Type B pancreatic cell (in vitro differentiated cells): ENCODE data around the gene DCAF15. TPM values are rescaled to one million over a fixed set of nuclear protein-coding genes. Genes with fewer than 3 reads are reported as not detected.
A peak's percentile ranks its signal among the peaks of the same experiment; 100 is the strongest.

Experiments
- DNase-seq: peaks from one replicate; pipeline ENCODE4 v3.0.0; 2021; ENCODE audit warnings: mixed read lengths; ENCODE audit not compliant: unreplicated experiment; ENCODE audit errors: extremely low spot score
- H3K27ac Mint-ChIP-seq: 2 replicates; pipeline ENCODE4 v1.8.0; 2021; ENCODE audit warnings: mild to moderate bottlenecking, mixed read lengths
- H3K27me3 Mint-ChIP-seq: 2 replicates; pipeline ENCODE4 v1.8.0; 2021; ENCODE audit warnings: mixed read lengths
- H3K36me3 Mint-ChIP-seq: 2 replicates; pipeline ENCODE4 v1.8.0; 2021; ENCODE audit warnings: mixed read lengths
- H3K4me1 Mint-ChIP-seq: one replicate; pipeline ENCODE4 v1.8.0; 2021; ENCODE audit warnings: mixed read lengths; ENCODE audit not compliant: unreplicated experiment
- H3K4me3 Mint-ChIP-seq: 2 replicates; pipeline ENCODE4 v1.8.0; 2021; ENCODE audit warnings: mild to moderate bottlenecking, mixed read lengths
- H3K9me3 Mint-ChIP-seq: 2 replicates; pipeline ENCODE4 v1.8.0; 2021; ENCODE audit warnings: mixed read lengths
- total RNA-seq: library from RNA; stranded (reverse); gene quantifications from 2 replicates; pipeline ENCODE4 v1.2.1, GENCODE V29; 2021; ENCODE audit warnings: low replicate concordance
- TF ChIP-seq, protein P1 (sequence below): fragments of 200-600 bp; sonication (generic); conservative IDR thresholded peaks from 2 replicates; pipeline ENCODE4 v1.5.0; 2021; ENCODE audit warnings: antibody characterized with exemption, mild to moderate bottlenecking

The DCAF15 gene
- total RNA-seq, 1 donor from 2014 or later = 50.1 TPM

DNA sequence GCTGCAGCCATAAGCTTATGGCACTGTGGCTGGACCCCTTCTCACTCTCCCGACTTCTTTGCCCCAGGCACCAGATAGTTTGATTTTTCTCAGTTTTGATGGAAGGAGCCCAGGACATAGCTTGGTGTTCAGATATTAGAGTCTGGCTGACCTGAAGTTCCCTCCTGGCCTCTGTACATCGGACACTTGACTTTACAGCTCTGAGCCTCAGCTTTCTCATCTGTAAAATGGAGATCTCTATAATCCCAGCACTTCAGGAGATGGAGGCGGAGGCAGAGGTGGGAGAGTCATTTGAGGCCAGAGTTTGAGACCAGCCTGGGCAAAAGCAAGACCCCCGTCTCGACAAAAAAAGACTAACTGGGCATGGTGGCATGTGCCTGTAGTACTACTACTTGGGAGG is 45.4 kb upstream of the DCAF15 start:
- H3K36me3 Mint-ChIP-seq = peaks cover 4% of the 10 kb centered on the region
- peak overlapping the region; percentile 85 for H3K4me3 Mint-ChIP-seq
- no peaks in the 10 kb centered on the region for H3K9me3 Mint-ChIP-seq
- H3K27ac Mint-ChIP-seq = peak overlapping the region; percentile 59
- H3K4me1 Mint-ChIP-seq = no peaks in the 10 kb centered on the region
- DNase-seq = no peak
- no peaks in the 10 kb centered on the region for H3K27me3 Mint-ChIP-seq
- TF ChIP-seq, protein P1, sequence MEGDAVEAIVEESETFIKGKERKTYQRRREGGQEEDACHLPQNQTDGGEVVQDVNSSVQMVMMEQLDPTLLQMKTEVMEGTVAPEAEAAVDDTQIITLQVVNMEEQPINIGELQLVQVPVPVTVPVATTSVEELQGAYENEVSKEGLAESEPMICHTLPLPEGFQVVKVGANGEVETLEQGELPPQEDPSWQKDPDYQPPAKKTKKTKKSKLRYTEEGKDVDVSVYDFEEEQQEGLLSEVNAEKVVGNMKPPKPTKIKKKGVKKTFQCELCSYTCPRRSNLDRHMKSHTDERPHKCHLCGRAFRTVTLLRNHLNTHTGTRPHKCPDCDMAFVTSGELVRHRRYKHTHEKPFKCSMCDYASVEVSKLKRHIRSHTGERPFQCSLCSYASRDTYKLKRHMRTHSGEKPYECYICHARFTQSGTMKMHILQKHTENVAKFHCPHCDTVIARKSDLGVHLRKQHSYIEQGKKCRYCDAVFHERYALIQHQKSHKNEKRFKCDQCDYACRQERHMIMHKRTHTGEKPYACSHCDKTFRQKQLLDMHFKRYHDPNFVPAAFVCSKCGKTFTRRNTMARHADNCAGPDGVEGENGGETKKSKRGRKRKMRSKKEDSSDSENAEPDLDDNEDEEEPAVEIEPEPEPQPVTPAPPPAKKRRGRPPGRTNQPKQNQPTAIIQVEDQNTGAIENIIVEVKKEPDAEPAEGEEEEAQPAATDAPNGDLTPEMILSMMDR = no peak

- DNase-seq = no peak
- TF ChIP-seq, protein P1 = no peak
- H3K4me3 Mint-ChIP-seq = no peak overlapping the region
- peaks cover 4% of the 10 kb centered on the region for H3K36me3 Mint-ChIP-seq
- no peaks in the 10 kb centered on the region for H3K4me1 Mint-ChIP-seq
- H3K9me3 Mint-ChIP-seq = no peaks in the 10 kb centered on the region
- H3K27ac Mint-ChIP-seq = no peak overlapping the region
- H3K27me3 Mint-ChIP-seq = no peaks in the 10 kb centered on the region
Observed at GRCh38 chr19:13908674-13909073, 43.6 kb upstream of the DCAF15 start.

DNA sequence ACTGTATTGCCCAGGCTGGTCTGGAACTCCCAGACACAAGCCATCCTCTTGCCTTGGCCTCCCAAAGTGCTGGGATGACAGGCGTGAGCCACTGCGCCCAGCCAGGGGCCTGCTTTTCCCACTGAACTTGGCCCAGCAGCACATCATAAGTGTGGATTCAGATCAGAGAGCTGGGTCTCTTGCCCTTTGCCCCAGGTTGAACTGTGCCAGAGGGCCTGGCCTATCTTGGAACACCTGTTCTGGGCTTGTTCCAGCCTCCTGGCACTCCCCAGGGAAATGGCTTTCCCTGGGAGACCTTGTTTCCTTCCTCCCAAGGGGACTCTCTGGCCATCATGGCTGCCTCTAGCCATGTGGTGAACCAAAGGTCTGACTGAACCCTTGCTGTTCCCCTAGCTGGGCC is 42.9 kb upstream of the DCAF15 start:
- H3K36me3 Mint-ChIP-seq = peaks cover 4% of the 10 kb centered on the region
- DNase-seq = no peak
- TF ChIP-seq, protein P1 = no peak
- no peak overlapping the region for H3K27ac Mint-ChIP-seq
- H3K9me3 Mint-ChIP-seq = no peaks in the 10 kb centered on the region
- H3K4me1 Mint-ChIP-seq = no peaks in the 10 kb centered on the region
- no peaks in the 10 kb centered on the region for H3K27me3 Mint-ChIP-seq
- H3K4me3 Mint-ChIP-seq = no peak overlapping the region

- no peak for DNase-seq
- H3K27ac Mint-ChIP-seq = no peak overlapping the region
- TF ChIP-seq, protein P1 = no peak
- no peaks in the 10 kb centered on the region for H3K27me3 Mint-ChIP-seq
- H3K4me3 Mint-ChIP-seq = no peak overlapping the region
- H3K9me3 Mint-ChIP-seq = no peaks in the 10 kb centered on the region
- H3K4me1 Mint-ChIP-seq = no peaks in the 10 kb centered on the region
- H3K36me3 Mint-ChIP-seq = peaks cover 4% of the 10 kb centered on the region
Observed at GRCh38 chr19:13913352-13913751, 39.0 kb upstream of the DCAF15 start.

- no peak for DNase-seq
- no peak overlapping the region for H3K27ac Mint-ChIP-seq
- no peaks in the 10 kb centered on the region for H3K9me3 Mint-ChIP-seq
- no peaks in the 10 kb centered on the region for H3K27me3 Mint-ChIP-seq
- no peaks in the 10 kb centered on the region for H3K4me1 Mint-ChIP-seq
- H3K4me3 Mint-ChIP-seq = no peak overlapping the region
- peaks cover 4% of the 10 kb centered on the region for H3K36me3 Mint-ChIP-seq
- TF ChIP-seq, protein P1 = no peak
Observed at GRCh38 chr19:13914777-13915176, 37.5 kb upstream of the DCAF15 start.

GRCh38 chr19:13917888-13918406 is 34.4 kb upstream of the DCAF15 start:
- TF ChIP-seq, protein P1 = no peak
- Mint-ChIP-seq H3K27me3 (no peaks in the 10 kb centered on the region), H3K27ac (no peak overlapping the region), H3K4me1 (no peaks in the 10 kb centered on the region), H3K4me3 (no peak overlapping the region), H3K9me3 (no peaks in the 10 kb centered on the region), H3K36me3 (peaks cover 18% of the 10 kb centered on the region)
- no peak for DNase-seq
